HEK293 (cell line): ENCODE results near the gene CXXC4.

Experiments
- CTCF ChIA-PET: fragments of 350-600 bp; formaldehyde crosslinking; extraction: SDS; loops from one replicate; lab custom pipeline; 2021; ENCODE audit warnings: antibody characterized with exemption; lab: Yijun Ruan, JAX
- POLR2A ChIA-PET: fragments of 300-600 bp; formaldehyde crosslinking; extraction: SDS; loops from one replicate; lab custom pipeline; 2020; ENCODE audit warnings: antibody characterized with exemption, inconsistent platforms; lab: Yijun Ruan, JAX
- H3K27ac ChIP-seq: fragments of 200-500 bp; sonication (Bioruptor generic); 2 replicates; pipeline ENCODE4 v1.5.1; 2014; ENCODE audit warnings: low read depth, low read length, control low read depth, inconsistent platforms; ENCODE audit errors: extremely low read depth
- H3K36me3 ChIP-seq, 2 experiments: fragments of 200-500 bp in 1 of 2; sonication (Bioruptor generic) in 1 of 2; 1 replicate in 1 of 2; 2 replicates in 1 of 2; pipeline ENCODE4 v1.5.1; 2014 to 2017; ENCODE audit warnings: inconsistent platforms in 2 of 2, low read length in 2 of 2; ENCODE audit not compliant: control insufficient read depth in 2 of 2, insufficient read depth in 1 of 2
- H3K4me1 ChIP-seq: fragments of 200-500 bp; sonication (Bioruptor generic); 2 replicates; pipeline ENCODE4 v1.5.1; 2014; ENCODE audit warnings: mild to moderate bottlenecking, low read length, inconsistent platforms; ENCODE audit not compliant: control insufficient read depth, insufficient read depth
- H3K4me3 ChIP-seq: 2 replicates; pipeline ENCODE4 v1.5.1; 2011; ENCODE audit warnings: low read depth, mild to moderate bottlenecking, control low read depth, low read length, moderate library complexity
- H3K9me3 ChIP-seq: fragments of 200-500 bp; sonication (Bioruptor generic); 2 replicates; pipeline ENCODE4 v1.5.1; 2014; ENCODE audit warnings: low read depth, low read length, inconsistent platforms; ENCODE audit not compliant: control insufficient read depth, insufficient read depth
- FEZF1 ChIP-seq: fragments of 450-650 bp; formaldehyde crosslinking; IDR thresholded peaks from 2 replicates; pipeline ENCODE4 v1.5.1; 2016; ENCODE audit warnings: missing biosample characterization, missing genetic modification characterization
- KLF17 ChIP-seq: fragments of 450-650 bp; formaldehyde crosslinking; IDR thresholded peaks from 2 replicates; pipeline ENCODE4 v1.5.1; 2016; ENCODE audit warnings: missing biosample characterization, missing genetic modification characterization
- MZF1 ChIP-seq: fragments of 450-650 bp; formaldehyde crosslinking; IDR thresholded peaks from 2 replicates; pipeline ENCODE4 v1.5.1; 2017; ENCODE audit warnings: missing biosample characterization, missing genetic modification characterization, borderline replicate concordance
- OSR2 ChIP-seq: fragments of 450-650 bp; formaldehyde crosslinking; IDR thresholded peaks from 2 replicates; pipeline ENCODE4 v1.5.1; 2016; ENCODE audit warnings: missing biosample characterization, missing genetic modification characterization
- PATZ1 ChIP-seq: fragments of 450-650 bp; formaldehyde crosslinking; IDR thresholded peaks from 2 replicates; pipeline ENCODE4 v1.5.1; 2016; ENCODE audit warnings: missing biosample characterization, missing genetic modification characterization
- ZBTB1 ChIP-seq: fragments of 450-650 bp; formaldehyde crosslinking; IDR thresholded peaks from 2 replicates; pipeline ENCODE4 v1.5.1; 2016; ENCODE audit warnings: missing biosample characterization, missing genetic modification characterization
- ZBTB49 ChIP-seq: fragments of 450-650 bp; formaldehyde crosslinking; IDR thresholded peaks from 2 replicates; pipeline ENCODE4 v1.5.1; 2016; ENCODE audit warnings: missing biosample characterization, missing genetic modification characterization, low read depth
- ZFP69B ChIP-seq: fragments of 450-650 bp; formaldehyde crosslinking; IDR thresholded peaks from 2 replicates; pipeline ENCODE4 v1.5.1; 2016; ENCODE audit warnings: missing biosample characterization, missing genetic modification characterization
- ZNF10 ChIP-seq: fragments of 450-650 bp; formaldehyde crosslinking; IDR thresholded peaks from 2 replicates; pipeline ENCODE4 v1.5.1; 2017; ENCODE audit warnings: missing biosample characterization, missing genetic modification characterization
- ZNF114 ChIP-seq: fragments of 450-650 bp; formaldehyde crosslinking; IDR thresholded peaks from 2 replicates; pipeline ENCODE4 v1.5.0; 2017; ENCODE audit warnings: missing biosample characterization, missing genetic modification characterization
- ZNF16 ChIP-seq: fragments of 450-650 bp; formaldehyde crosslinking; IDR thresholded peaks from 2 replicates; pipeline ENCODE4 v1.5.1; 2016; ENCODE audit warnings: low read depth, missing biosample characterization, missing genetic modification characterization
- ZNF202 ChIP-seq: fragments of 450-650 bp; formaldehyde crosslinking; IDR thresholded peaks from 2 replicates; pipeline ENCODE4 v1.5.1; 2016; ENCODE audit warnings: missing biosample characterization, missing genetic modification characterization, borderline replicate concordance
- ZNF24 ChIP-seq: fragments of 450-650 bp; formaldehyde crosslinking; IDR thresholded peaks from 2 replicates; pipeline ENCODE4 v1.5.1; 2016; ENCODE audit warnings: missing biosample characterization, missing genetic modification characterization
- ZNF26 ChIP-seq: fragments of 450-650 bp; formaldehyde crosslinking; IDR thresholded peaks from 2 replicates; pipeline ENCODE4 v1.5.1; 2016; ENCODE audit warnings: missing biosample characterization, missing genetic modification characterization
- ZNF350 ChIP-seq: fragments of 450-650 bp; formaldehyde crosslinking; IDR thresholded peaks from 2 replicates; pipeline ENCODE4 v1.5.0; 2017; ENCODE audit warnings: missing biosample characterization, mild to moderate bottlenecking, missing genetic modification characterization
- ZNF48 ChIP-seq: fragments of 450-650 bp; formaldehyde crosslinking; IDR thresholded peaks from 2 replicates; pipeline ENCODE4 v1.5.1; 2016; ENCODE audit warnings: missing biosample characterization, missing genetic modification characterization
- ZNF501 ChIP-seq: fragments of 450-650 bp; formaldehyde crosslinking; IDR thresholded peaks from 2 replicates; pipeline ENCODE4 v1.5.1; 2016; ENCODE audit warnings: missing biosample characterization, missing genetic modification characterization
- ZNF529 ChIP-seq: fragments of 450-650 bp; formaldehyde crosslinking; IDR thresholded peaks from 2 replicates; pipeline ENCODE4 v1.5.1; 2017; ENCODE audit warnings: missing genetic modification characterization, missing biosample characterization; ENCODE audit not compliant: insufficient replicate concordance
- ZNF549 ChIP-seq: fragments of 450-650 bp; IDR thresholded peaks from 2 replicates; pipeline ENCODE4 v1.5.1; 2018; ENCODE audit warnings: missing biosample characterization, missing genetic modification characterization, mild to moderate bottlenecking, inconsistent platforms, moderate library complexity
- ZNF664 ChIP-seq: fragments of 450-650 bp; formaldehyde crosslinking; IDR thresholded peaks from 2 replicates; pipeline ENCODE4 v1.5.1; 2016; ENCODE audit warnings: missing biosample characterization, missing genetic modification characterization
- ZNF701 ChIP-seq: fragments of 450-650 bp; formaldehyde crosslinking; IDR thresholded peaks from 2 replicates; pipeline ENCODE4 v1.5.1; 2016; ENCODE audit warnings: missing biosample characterization, missing genetic modification characterization
- ZNF830 ChIP-seq: fragments of 450-650 bp; IDR thresholded peaks from 2 replicates; pipeline ENCODE4 v1.5.0; 2018; ENCODE audit warnings: missing biosample characterization, missing genetic modification characterization, low read depth, mild to moderate bottlenecking, moderate library complexity

The CXXC4 gene

GRCh38 chr4:104457308-104457981, 37.2 kb downstream of the CXXC4 start:
- Histone ChIP-seq H3K9me3 (no peaks in the 10 kb centered on the region), H3K4me3 (no peak overlapping the region), H3K4me1 (no peaks in the 10 kb centered on the region), H3K27ac (no peak overlapping the region), H3K36me3 (no peaks in the 10 kb centered on the region)
- no peak for TF ChIP-seq ZNF549
- CTCF ChIA-PET = no interaction called here
- POLR2A ChIA-PET = no interaction called here

- no peaks in the 10 kb centered on the region for H3K4me1 ChIP-seq
- ChIA-PET POLR2A (no interaction called here), CTCF (interaction anchor here (1.3 to 1.9 kb wide), 2 partner anchors 9 to 65 kb away, joined by 3 to 6 read pairs; no protein-coding TSS in a partner anchor)
- H3K27ac ChIP-seq = no peak overlapping the region
- TF ChIP-seq FEZF1 = no peak
- no peak for TF ChIP-seq ZNF48 (tag by site-specific recombination)
- no peak for TF ChIP-seq ZNF350 (tag by site-specific recombination)
- no peak for TF ChIP-seq ZNF701 (tag by site-specific recombination)
- TF ChIP-seq ZBTB1 = no peak
- no peak for TF ChIP-seq ZNF501
- TF ChIP-seq ZNF24 = no peak
- TF ChIP-seq ZNF16 (tag by site-specific recombination) = no peak
- TF ChIP-seq OSR2 (tag by site-specific recombination) = no peak
- no peak for TF ChIP-seq ZFP69B
- TF ChIP-seq ZNF664 (tag by site-specific recombination) = no peak
- TF ChIP-seq ZNF114 (tag by site-specific recombination) = no peak
- no peak for TF ChIP-seq ZNF529 (tag by site-specific recombination)
- TF ChIP-seq ZNF549 = no peak
- TF ChIP-seq PATZ1 (tag by site-specific recombination) = no peak
- TF ChIP-seq ZBTB49 (tag by site-specific recombination) = no peak
- no peak for TF ChIP-seq MZF1 (tag by site-specific recombination)
- TF ChIP-seq KLF17 = no peak
- H3K9me3 ChIP-seq = no peaks in the 10 kb centered on the region
- H3K36me3 ChIP-seq = no peaks in the 10 kb centered on the region
- no peak overlapping the region for H3K4me3 ChIP-seq
Measured at GRCh38 chr4:104451573-104451972, 43.1 kb downstream of the CXXC4 start.

GRCh38 chr4:104449537-104449936, 45.2 kb downstream of the CXXC4 start:
- H3K36me3 ChIP-seq = no peaks in the 10 kb centered on the region
- no peak overlapping the region for H3K27ac ChIP-seq
- POLR2A ChIA-PET = no interaction called here
- no peak overlapping the region for H3K4me3 ChIP-seq
- TF ChIP-seq ZNF830 (no peak), ZNF202 (tag by site-specific recombination) (no peak), ZNF26 (tag by site-specific recombination) (no peak), ZNF10 (no peak)
- TF ChIP-seq, all 188 proteins: peak for 0
- Histone ChIP-seq H3K9me3 (no peaks in the 10 kb centered on the region), H3K4me1 (no peaks in the 10 kb centered on the region)
- CTCF ChIA-PET = no interaction called here
